ENCODE measurements around the gene FCSK. TPM values are rescaled to one million over a fixed set of nuclear protein-coding genes. Genes with fewer than 3 reads are reported as not detected.
"Not testable (repeated sequence)": the region's sequence is repeated elsewhere in the genome, so short reads cannot be mapped to it uniquely, and the experiment has no call there.

FCSK gene
- polyA plus RNA-seq (2013, experiment 1 of 2), result 3.0 TPM
- 3.0 TPM for polyA plus RNA-seq (2013, experiment 2 of 2)

DNA sequence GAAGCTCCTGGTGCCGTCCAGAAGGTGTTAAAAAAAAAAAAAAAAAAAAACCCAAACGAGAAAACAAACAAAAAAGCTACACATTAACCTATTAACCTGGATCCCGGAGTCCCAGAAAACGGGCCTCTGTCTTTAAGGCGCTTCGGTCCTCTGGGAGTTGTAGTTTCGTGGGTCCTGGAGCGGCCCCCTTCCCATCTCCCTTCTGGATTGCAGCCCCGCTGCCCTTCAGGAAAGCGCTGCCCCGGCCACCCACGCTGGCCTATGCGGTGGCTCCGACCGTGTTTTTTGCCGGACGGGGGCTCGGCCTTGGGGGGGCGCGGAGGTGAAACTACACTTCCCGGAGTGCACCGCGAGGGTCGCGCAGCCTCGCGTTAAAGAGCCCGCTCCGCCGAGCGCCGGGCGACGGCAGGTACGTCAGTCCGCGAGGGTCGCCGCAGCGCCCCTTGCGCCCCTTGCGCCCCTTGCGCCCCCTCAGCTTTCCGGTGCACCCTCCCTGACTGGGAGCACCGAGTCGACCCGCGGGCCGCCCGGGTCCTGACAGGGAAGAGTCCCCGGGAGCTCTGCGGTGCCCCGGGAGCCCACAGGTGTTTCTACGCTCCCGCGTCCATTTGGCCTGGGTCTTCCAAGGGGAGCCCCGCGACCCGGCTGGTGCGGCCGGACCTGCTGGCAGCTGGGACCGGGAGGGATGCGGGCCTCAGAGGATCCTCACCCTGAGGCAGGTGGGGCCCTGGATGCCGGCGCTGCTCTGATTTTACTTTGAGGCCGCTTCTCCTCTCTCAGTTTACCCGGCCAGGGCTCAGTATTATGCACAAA is at the start of gene FCSK:
Gene FCSK (plus strand): TSS at position 374 of the 813 bp plus-strand sequence. CDS start 8,596 bp downstream, outside the sequence.
- Histone ChIP-seq H3K36me3 (ENCODE audit: insufficient read depth, low read length) (no peaks in the 10 kb centered on the region), H3K4me1 (ENCODE audit: insufficient read depth, low read length) (no peaks in the 10 kb centered on the region), H3K9ac (ENCODE audit: low read depth, low read length) (peak within 1 kb of the TSS; percentile 98), H3K27me3 (ENCODE audit: insufficient read depth, low read length) (no peaks in the 10 kb centered on the region), H3K27ac (ENCODE audit: low read depth, low read length) (peak within 1 kb of the TSS; percentile 98), H3K9me3 (ENCODE audit: insufficient read depth, low read depth, low read length) (no peaks in the 10 kb centered on the region), H3K4me3 (ENCODE audit: low read length) (peak within 1 kb of the TSS; percentile 84)
- WGBS, result under 1% methylated on average over 67 of the region's 67 CpGs

DNA sequence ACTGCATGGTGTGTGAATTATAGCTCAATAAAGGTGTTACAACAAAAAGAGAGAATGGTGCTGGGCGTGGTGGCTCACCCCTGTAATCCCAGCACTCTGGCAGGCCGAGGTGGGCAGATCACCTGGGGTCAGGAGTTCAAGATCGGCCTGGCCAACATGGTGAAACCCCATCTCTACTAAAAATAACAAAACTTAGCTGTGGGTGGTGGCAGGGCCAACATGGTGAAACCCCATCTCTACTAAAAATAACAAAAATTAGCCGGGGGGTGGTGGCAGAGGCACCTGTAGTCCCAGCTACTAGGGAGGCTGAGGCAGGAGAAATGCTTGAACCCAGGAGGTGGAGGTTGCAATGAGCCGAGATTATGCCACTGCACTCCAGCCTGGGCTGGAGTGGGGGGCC is 48.3 kb upstream of the FCSK start:
- H3K27ac ChIP-seq (ENCODE audit: low read depth, low read length); H3K4me3 ChIP-seq (ENCODE audit: low read length); H3K36me3 ChIP-seq (ENCODE audit: insufficient read depth, low read length); H3K9me3 ChIP-seq (ENCODE audit: insufficient read depth, low read depth, low read length); H3K27me3 ChIP-seq (ENCODE audit: insufficient read depth, low read length); H3K9ac ChIP-seq (ENCODE audit: low read depth, low read length): not testable (repeated sequence)
- 94% methylated on average over 5 of the region's 5 CpGs for WGBS
- H3K4me1 ChIP-seq (ENCODE audit: insufficient read depth, low read length), result peaks cover 14% of the 10 kb centered on the region

- H3K4me1 ChIP-seq (ENCODE audit: insufficient read depth, low read length), result peaks cover 14% of the 10 kb centered on the region
- WGBS, result 72% methylated on average over 8 of the region's 10 CpGs
- H3K9ac ChIP-seq (ENCODE audit: low read depth, low read length), result no peak overlapping the region
- no peak overlapping the region for H3K4me3 ChIP-seq (ENCODE audit: low read length)
- H3K36me3 ChIP-seq (ENCODE audit: insufficient read depth, low read length), result peaks cover 11% of the 10 kb centered on the region
- no peak overlapping the region for H3K27ac ChIP-seq (ENCODE audit: low read depth, low read length)
- no peaks in the 10 kb centered on the region for H3K27me3 ChIP-seq (ENCODE audit: insufficient read depth, low read length)
- H3K9me3 ChIP-seq (ENCODE audit: insufficient read depth, low read depth, low read length), result no peaks in the 10 kb centered on the region
Measured at GRCh38 chr16:70407811-70408274, 46.6 kb upstream of the FCSK start.

- Histone ChIP-seq H3K9ac (ENCODE audit: low read depth, low read length) (no peak overlapping the region), H3K27ac (ENCODE audit: low read depth, low read length) (no peak overlapping the region), H3K4me1 (ENCODE audit: insufficient read depth, low read length) (peaks cover 14% of the 10 kb centered on the region), H3K4me3 (ENCODE audit: low read length) (no peak overlapping the region), H3K27me3 (ENCODE audit: insufficient read depth, low read length) (no peaks in the 10 kb centered on the region), H3K36me3 (ENCODE audit: insufficient read depth, low read length) (peaks cover 11% of the 10 kb centered on the region), H3K9me3 (ENCODE audit: insufficient read depth, low read depth, low read length) (no peaks in the 10 kb centered on the region)
- 95% methylated on average over 6 of the region's 6 CpGs for WGBS
Measured at GRCh38 chr16:70410734-70411133, 43.7 kb upstream of the FCSK start.

- H3K4me3 ChIP-seq (ENCODE audit: low read length), result no peak overlapping the region
- H3K36me3 ChIP-seq (ENCODE audit: insufficient read depth, low read length), result peaks cover 11% of the 10 kb centered on the region
- H3K9me3 ChIP-seq (ENCODE audit: insufficient read depth, low read depth, low read length), result no peaks in the 10 kb centered on the region
- WGBS, result 94% methylated on average over 7 of the region's 8 CpGs
- no peaks in the 10 kb centered on the region for H3K27me3 ChIP-seq (ENCODE audit: insufficient read depth, low read length)
- H3K4me1 ChIP-seq (ENCODE audit: insufficient read depth, low read length), result peaks cover 15% of the 10 kb centered on the region
- H3K27ac ChIP-seq (ENCODE audit: low read depth, low read length), result no peak overlapping the region
- no peak overlapping the region for H3K9ac ChIP-seq (ENCODE audit: low read depth, low read length)
Measured at GRCh38 chr16:70412385-70412784, 42.0 kb upstream of the FCSK start.

DNA sequence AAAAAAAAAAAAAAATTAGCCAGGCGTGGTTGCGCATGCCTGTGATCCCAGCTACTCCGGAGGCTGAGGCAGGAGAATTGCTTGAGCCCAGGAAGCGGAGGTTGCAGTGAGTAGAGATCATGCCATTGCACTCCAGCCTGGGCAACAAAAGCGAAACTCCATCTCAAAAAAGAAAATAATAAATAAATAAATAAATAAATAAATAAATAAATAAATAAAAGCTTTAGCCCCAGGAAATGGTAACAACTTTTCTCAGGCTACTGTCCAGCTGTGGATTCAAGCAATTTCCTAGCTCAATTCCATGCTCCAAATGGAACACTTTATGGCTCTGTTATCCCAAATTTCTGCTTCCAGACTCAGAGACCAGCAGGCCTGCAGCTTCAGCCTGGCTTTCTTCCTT is 40.8 kb upstream of the FCSK start:
- 100% methylated on average over 4 of the region's 5 CpGs for WGBS
- peaks cover 11% of the 10 kb centered on the region for H3K36me3 ChIP-seq (ENCODE audit: insufficient read depth, low read length)
- H3K27me3 ChIP-seq (ENCODE audit: insufficient read depth, low read length); H3K27ac ChIP-seq (ENCODE audit: low read depth, low read length); H3K9ac ChIP-seq (ENCODE audit: low read depth, low read length); H3K4me3 ChIP-seq (ENCODE audit: low read length); H3K9me3 ChIP-seq (ENCODE audit: insufficient read depth, low read depth, low read length): not testable (repeated sequence)
- H3K4me1 ChIP-seq (ENCODE audit: insufficient read depth, low read length), result peaks cover 12% of the 10 kb centered on the region

DNA sequence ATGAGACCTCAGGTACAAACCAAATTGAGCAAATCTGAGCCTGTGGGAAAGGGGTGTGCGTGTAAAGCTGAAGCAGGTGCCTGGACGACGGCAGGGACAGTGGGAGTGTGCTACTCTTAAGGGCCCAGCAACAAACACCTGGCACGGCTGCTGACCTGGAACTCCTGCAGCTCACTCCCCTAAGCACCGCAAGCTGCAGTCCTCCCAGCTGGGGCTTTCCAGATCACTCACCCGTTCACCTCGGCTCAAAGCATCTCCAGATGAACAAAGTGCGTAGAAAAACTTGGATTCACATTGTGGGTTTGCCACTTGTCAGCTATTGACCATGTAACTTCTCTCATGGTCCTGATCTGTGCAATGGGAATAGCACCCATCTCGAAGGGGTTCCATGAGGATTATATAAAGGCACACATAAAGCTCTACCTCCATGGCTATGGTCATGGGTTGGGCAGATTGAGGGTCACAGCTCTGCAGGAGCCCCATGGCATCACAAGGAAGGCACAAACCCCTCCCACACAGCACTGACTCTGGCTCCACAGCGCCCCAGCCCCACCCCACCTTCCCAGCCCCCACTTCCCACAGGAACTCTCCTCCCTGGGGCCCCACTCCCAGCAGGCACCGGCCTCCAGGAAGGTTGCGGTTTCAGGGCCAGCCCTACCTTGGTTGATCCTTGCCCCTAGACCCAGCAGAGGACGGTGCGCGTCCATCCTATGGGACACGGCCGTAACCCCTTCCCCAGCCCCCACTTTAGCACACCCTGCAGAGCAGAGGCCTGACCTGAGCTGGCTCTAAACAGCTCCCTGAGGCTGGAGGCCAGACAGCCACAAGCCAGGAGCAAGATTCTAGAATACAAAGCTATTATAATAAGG is 37.4 kb upstream of the FCSK start:
- no peak overlapping the region for H3K27ac ChIP-seq (ENCODE audit: low read depth, low read length)
- no peaks in the 10 kb centered on the region for H3K27me3 ChIP-seq (ENCODE audit: insufficient read depth, low read length)
- WGBS, result 93% methylated on average over 17 of the region's 17 CpGs
- H3K36me3 ChIP-seq (ENCODE audit: insufficient read depth, low read length), result peaks cover 6% of the 10 kb centered on the region
- no peak overlapping the region for H3K4me3 ChIP-seq (ENCODE audit: low read length)
- H3K9me3 ChIP-seq (ENCODE audit: insufficient read depth, low read depth, low read length), result no peaks in the 10 kb centered on the region
- no peak overlapping the region for H3K9ac ChIP-seq (ENCODE audit: low read depth, low read length)
- peaks cover 30% of the 10 kb centered on the region for H3K4me1 ChIP-seq (ENCODE audit: insufficient read depth, low read length)

- H3K27me3 ChIP-seq (ENCODE audit: insufficient read depth, low read length), result no peaks in the 10 kb centered on the region
- H3K27ac ChIP-seq (ENCODE audit: low read depth, low read length), result no peak overlapping the region
- no peaks in the 10 kb centered on the region for H3K36me3 ChIP-seq (ENCODE audit: insufficient read depth, low read length)
- H3K4me3 ChIP-seq (ENCODE audit: low read length), result no peak overlapping the region
- H3K9ac ChIP-seq (ENCODE audit: low read depth, low read length), result no peak overlapping the region
- peaks cover 30% of the 10 kb centered on the region for H3K4me1 ChIP-seq (ENCODE audit: insufficient read depth, low read length)
- WGBS, result 86% methylated on average over 7 of the region's 7 CpGs
- H3K9me3 ChIP-seq (ENCODE audit: insufficient read depth, low read depth, low read length), result no peaks in the 10 kb centered on the region
Measured at GRCh38 chr16:70417661-70418060, 36.7 kb upstream of the FCSK start.

DNA sequence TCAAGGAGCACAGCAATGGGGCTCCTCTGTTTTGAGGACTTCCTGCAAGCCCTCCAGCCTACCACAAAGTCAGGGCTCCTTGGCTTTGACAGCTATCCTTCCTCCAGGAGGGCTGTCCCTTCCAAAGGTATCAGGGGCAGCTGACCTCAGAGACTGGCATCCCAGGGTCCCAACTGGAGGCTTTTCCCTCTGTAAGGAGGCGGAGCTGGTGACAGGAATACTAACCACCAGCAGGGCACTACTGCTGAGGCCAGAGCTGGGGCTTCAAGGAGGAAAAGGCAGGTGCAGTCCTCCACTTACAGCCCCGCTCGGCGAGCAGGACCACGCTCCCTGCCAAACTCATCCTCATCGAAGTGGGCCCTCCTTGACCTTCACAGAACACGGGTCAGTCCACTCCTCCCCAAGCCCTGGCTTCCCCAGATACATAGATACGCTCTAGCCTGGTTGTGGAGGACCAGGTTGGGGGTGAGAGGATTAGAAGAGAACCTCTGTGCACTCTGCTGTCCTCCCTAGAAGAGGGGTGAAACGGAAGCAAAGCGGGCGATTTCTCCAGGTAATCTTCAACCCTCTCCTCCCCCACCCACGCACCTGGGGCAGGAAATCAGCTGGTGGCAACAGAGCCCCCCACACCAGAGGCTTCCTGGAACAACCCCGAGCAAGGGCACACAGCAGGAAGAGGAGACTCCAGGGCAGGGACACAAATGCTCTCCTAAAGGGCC is 36.0 kb upstream of the FCSK start:
- H3K9me3 ChIP-seq (ENCODE audit: insufficient read depth, low read depth, low read length), result no peaks in the 10 kb centered on the region
- 0 out of 2 replicates have a peak overlapping the region, but pooled peaks have one; percentile 14 for H3K9ac ChIP-seq (ENCODE audit: low read depth, low read length)
- WGBS, result 85% methylated on average over 11 of the region's 13 CpGs
- H3K27ac ChIP-seq (ENCODE audit: low read depth, low read length), result no peak overlapping the region
- H3K4me1 ChIP-seq (ENCODE audit: insufficient read depth, low read length), result peaks cover 30% of the 10 kb centered on the region
- H3K36me3 ChIP-seq (ENCODE audit: insufficient read depth, low read length), result no peaks in the 10 kb centered on the region
- no peak overlapping the region for H3K4me3 ChIP-seq (ENCODE audit: low read length)
- no peaks in the 10 kb centered on the region for H3K27me3 ChIP-seq (ENCODE audit: insufficient read depth, low read length)

DNA sequence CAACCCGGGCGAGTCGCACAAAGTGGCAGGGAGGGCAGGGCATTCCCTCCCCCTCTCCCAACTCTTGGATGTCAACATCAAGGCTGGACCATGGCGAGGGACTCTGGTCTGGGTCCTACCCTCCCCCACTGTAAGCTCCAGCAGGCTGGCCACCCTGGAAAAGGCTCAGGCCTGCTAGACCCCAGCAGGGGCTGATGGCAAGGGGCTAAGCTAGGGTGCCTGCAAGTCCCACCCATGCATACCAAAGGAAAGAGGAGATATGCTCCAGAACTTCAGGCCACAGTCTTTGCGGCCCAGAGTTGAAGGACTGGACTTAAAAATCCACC is 35.4 kb upstream of the FCSK start:
- Histone ChIP-seq H3K4me1 (ENCODE audit: insufficient read depth, low read length) (peaks cover 30% of the 10 kb centered on the region), H3K4me3 (ENCODE audit: low read length) (no peak overlapping the region), H3K9me3 (ENCODE audit: insufficient read depth, low read depth, low read length) (no peaks in the 10 kb centered on the region), H3K27me3 (ENCODE audit: insufficient read depth, low read length) (no peaks in the 10 kb centered on the region), H3K27ac (ENCODE audit: low read depth, low read length) (no peak overlapping the region), H3K9ac (ENCODE audit: low read depth, low read length) (no peak overlapping the region), H3K36me3 (ENCODE audit: insufficient read depth, low read length) (no peaks in the 10 kb centered on the region)
- whole genome bisulfite sequencing, result 84% methylated on average over 5 of the region's 5 CpGs
